ENCODE measurements around the gene MUC3A. TPM values are rescaled to one million over a fixed set of nuclear protein-coding genes. Genes with fewer than 3 reads are reported as not detected.

The MUC3A gene
- total RNA-seq, 2 experiments from 2014 or later: not detected

GRCh38 chr7:101017064-101017777 is 67.9 kb downstream of the MUC3A start:
- peaks cover 25% of the 10 kb centered on the region for H3K27me3 Mint-ChIP-seq
- Histone ChIP-seq H3K9me3 (ENCODE audit: control insufficient read depth in 1 of 2, insufficient read depth in 1 of 2, low read length in 2 of 2) (no peaks in the 10 kb centered on the region), H3K4me1 (ENCODE audit: insufficient read depth, low read length) (peaks cover 29% of the 10 kb centered on the region), H3K36me3 (ENCODE audit: insufficient read depth, low read length) (no peaks in the 10 kb centered on the region), H3K4me3 (ENCODE audit: low read length) (peak overlapping the region; percentile 81), H3K27ac (ENCODE audit: low read depth in 1 of 2, low read length in 2 of 2) (no peak overlapping the region), H3K27me3 (ENCODE audit: control insufficient read depth in 1 of 2, insufficient read depth in 2 of 2, low read length in 2 of 2) (peaks cover 7 to 12% of the 10 kb centered on the region in 2 experiments)
- DNase-seq: peak; percentile 43 to 83 (median 70)
- H3K4me1 Mint-ChIP-seq (ENCODE audit: low read depth): peaks cover 19% of the 10 kb centered on the region
- H3K36me3 Mint-ChIP-seq (ENCODE audit: low read depth): no peaks in the 10 kb centered on the region
- ChIA-PET CTCF (no interaction called here), POLR2A (no interaction called here)
- peak; percentile 97 for ATAC-seq (ENCODE audit: poor library complexity)
- no peaks in the 10 kb centered on the region for H3K9me3 Mint-ChIP-seq
- intact Hi-C loops (cut with DNase I, micrococcal nuclease): no loop called here
- peak overlapping the region; percentile 87 for H3K27ac Mint-ChIP-seq
- TF ChIP-seq CTCF (IDR thresholded peaks at IDR 0.05): no peak
- H3K4me3 Mint-ChIP-seq: peak overlapping the region; percentile 89

Other genes starting within 250 kb of the MUC3A start
- gene POP7, start 243.4 kb upstream of the MUC3A start, total RNA-seq: 1 to 10 TPM; 7.4 to 7.5 TPM
- gene EPO, start 229.1 kb upstream of the MUC3A start, total RNA-seq: not detected
- not detected for gene ZAN, start 215.9 kb upstream of the MUC3A start, total RNA-seq
- 1 to 10 TPM; 8.4 to 8.9 TPM for gene EPHB4, start 122.0 kb upstream of the MUC3A start, total RNA-seq
- gene SLC12A9, start 96.8 kb upstream of the MUC3A start, total RNA-seq: 10 to 100 TPM; 26.3 to 28.2 TPM
- 1 to 10 TPM; 4.3 to 6.1 TPM for gene TRIP6, start 82.1 kb upstream of the MUC3A start, total RNA-seq
- gene SRRT, start 74.4 kb upstream of the MUC3A start, total RNA-seq: 100 to 1,000 TPM; 355 to 382 TPM
- gene UFSP1, start 59.8 kb upstream of the MUC3A start, total RNA-seq: 1 to 10 TPM; 1.1 to 1.5 TPM
- gene ACHE, start 53.6 kb upstream of the MUC3A start, total RNA-seq: under 1 TPM; 0.14 to 0.22 TPM
- gene MUC12, start 20.0 kb downstream of the MUC3A start, total RNA-seq: under 1 TPM; 0.39 to 0.60 TPM
- gene MUC17, start 70.5 kb downstream of the MUC3A start, total RNA-seq: not detected
- gene TRIM56, start 135.9 kb downstream of the MUC3A start, total RNA-seq: 10 to 100 TPM; 29.9 to 31.8 TPM
- under 1 TPM in 1 of 2 experiments, not detected in 1; 0.11 TPM for gene SERPINE1, start 177.6 kb downstream of the MUC3A start, total RNA-seq
- gene AP1S1, start 204.9 kb downstream of the MUC3A start, total RNA-seq: 1 to 10 TPM; 3.0 to 3.9 TPM
- gene VGF, start 216.0 kb downstream of the MUC3A start, total RNA-seq: not detected
- gene NAT16, start 230.8 kb downstream of the MUC3A start, total RNA-seq: not detected